ENCODE results near the gene GSK3A. TPM values are rescaled to one million over a fixed set of nuclear protein-coding genes. Genes with fewer than 3 reads are reported as not detected.

Gene GSK3A
- total RNA-seq, 6 experiments from 2014 or later, result 12.3 to 14.8 (median 13.5) TPM

DNA sequence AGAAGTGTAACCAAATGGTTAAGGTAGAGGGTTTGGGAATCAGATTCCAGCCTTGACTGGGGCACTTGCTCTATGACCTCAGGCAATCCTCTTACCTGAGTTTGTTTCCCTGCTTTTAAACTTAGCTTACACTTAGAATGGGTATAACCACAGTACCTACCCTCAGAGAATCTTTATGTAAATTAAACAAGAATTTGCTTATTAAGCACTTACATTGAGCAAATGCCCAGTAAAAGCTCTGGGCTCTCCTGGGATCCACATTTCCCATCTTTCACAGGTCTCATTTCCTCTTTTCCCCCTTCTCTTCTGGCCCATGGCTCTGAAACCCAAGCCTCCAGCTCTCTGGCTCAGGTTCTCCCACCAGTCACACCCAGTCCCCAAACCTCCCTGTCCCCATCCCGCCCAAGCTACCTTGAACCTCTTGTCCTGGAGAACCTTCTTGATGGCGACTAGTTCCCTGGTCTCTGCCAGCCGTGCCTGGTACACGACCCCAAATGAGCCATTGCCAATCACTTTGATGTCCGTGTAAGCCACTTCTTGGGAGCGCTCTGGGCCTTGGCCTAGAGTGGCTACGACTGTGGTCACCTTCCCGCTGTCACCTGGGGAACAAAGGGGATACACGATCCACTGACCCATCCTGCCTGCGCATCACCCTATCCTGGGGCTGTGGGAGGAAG is 2.7 kb downstream of the GSK3A start:
- intact Hi-C loops (cut with DNase I), result loop anchor here in 1 of 2 donors (10.0 kb wide), 1 partner anchor 55 kb away; no protein-coding TSS in a partner anchor

DNA sequence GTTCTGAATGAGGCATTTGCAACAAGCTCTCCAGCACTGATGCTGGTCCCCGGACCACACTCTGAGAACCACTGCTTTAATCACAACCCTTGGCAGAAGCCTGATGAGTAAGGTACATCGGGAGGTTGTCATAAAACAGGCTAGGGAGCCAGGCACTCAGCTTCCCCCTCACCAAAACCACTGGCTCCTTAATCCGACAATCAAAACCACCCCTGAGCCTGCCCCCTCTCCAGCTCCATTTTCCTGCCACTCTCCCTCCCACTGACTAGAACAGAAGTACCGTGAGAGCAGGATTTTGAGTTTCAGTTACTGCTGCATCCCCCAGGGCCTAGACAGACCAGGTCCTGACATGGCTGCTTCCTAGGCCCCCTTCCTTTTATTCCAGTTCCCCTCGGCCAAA is 7.2 kb downstream of the GSK3A start:
- Histone ChIP-seq H3K27me3 (no peaks in the 10 kb centered on the region), H3K4me3 (no peak overlapping the region), H3K9me3 (no peaks in the 10 kb centered on the region), H3K4me1 (peaks cover 0 to 3% (median under 1%) of the 10 kb centered on the region in 4 donors), H3K27ac (no peak overlapping the region), H3K36me3 (peaks cover 0 to 69% (median 30%) of the 10 kb centered on the region in 4 donors)
- WGBS (ENCODE audit: insufficient coverage, low coverage, low lambda C conversion rate, missing lambda C conversion rate), result 90% methylated on average over 4 of the region's 5 CpGs
- DNase-seq, result no peak
- intact Hi-C loops (cut with DNase I), result no loop called here
- no peak for ATAC-seq
- no peak for TF ChIP-seq POLR2A (IDR thresholded peaks at IDR 0.05)
- TF ChIP-seq, protein P1, sequence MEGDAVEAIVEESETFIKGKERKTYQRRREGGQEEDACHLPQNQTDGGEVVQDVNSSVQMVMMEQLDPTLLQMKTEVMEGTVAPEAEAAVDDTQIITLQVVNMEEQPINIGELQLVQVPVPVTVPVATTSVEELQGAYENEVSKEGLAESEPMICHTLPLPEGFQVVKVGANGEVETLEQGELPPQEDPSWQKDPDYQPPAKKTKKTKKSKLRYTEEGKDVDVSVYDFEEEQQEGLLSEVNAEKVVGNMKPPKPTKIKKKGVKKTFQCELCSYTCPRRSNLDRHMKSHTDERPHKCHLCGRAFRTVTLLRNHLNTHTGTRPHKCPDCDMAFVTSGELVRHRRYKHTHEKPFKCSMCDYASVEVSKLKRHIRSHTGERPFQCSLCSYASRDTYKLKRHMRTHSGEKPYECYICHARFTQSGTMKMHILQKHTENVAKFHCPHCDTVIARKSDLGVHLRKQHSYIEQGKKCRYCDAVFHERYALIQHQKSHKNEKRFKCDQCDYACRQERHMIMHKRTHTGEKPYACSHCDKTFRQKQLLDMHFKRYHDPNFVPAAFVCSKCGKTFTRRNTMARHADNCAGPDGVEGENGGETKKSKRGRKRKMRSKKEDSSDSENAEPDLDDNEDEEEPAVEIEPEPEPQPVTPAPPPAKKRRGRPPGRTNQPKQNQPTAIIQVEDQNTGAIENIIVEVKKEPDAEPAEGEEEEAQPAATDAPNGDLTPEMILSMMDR (IDR thresholded peaks at IDR 0.05), result no peak

More for the DNA sequence above, 2.7 kb downstream of the GSK3A start:
- no peak for ATAC-seq
- Histone ChIP-seq H3K4me1 (peaks cover 0 to 18% (median 7%) of the 10 kb centered on the region in 4 donors), H3K4me3 (no peak overlapping the region), H3K9me3 (no peaks in the 10 kb centered on the region), H3K36me3 (peaks cover 0 to 31% (median 7%) of the 10 kb centered on the region in 4 donors), H3K27me3 (no peaks in the 10 kb centered on the region), H3K27ac (no peak overlapping the region)
- DNase-seq, result no peak
- 88% methylated on average over 5 of the region's 10 CpGs for WGBS (ENCODE audit: insufficient coverage, low coverage, low lambda C conversion rate, missing lambda C conversion rate)
- no peak for TF ChIP-seq POLR2A (IDR thresholded peaks at IDR 0.05)

DNA sequence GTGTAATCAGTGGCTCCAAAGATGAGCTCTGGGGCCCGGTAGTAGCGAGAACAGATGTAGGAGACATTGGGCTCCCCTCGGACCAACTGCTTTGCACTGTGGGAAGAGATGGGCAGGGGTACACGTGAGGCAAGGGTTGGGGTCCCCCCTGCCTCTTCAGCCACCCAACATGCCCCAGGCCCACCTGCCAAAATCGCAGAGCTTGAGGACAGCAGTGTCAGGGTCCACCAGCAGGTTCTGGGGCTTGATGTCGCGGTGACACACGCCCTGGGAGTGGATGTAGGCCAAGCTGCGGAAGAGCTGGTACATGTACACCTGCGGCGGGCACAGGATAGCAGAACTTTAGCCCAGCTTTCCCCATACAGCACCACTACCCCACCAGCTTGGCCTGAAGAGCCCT is 8.0 kb downstream of the GSK3A start:
- intact Hi-C loops (cut with DNase I), result no loop called here
- no peak for TF ChIP-seq POLR2A (IDR thresholded peaks at IDR 0.05)
- TF ChIP-seq, protein P1 (IDR thresholded peaks at IDR 0.05), result no peak
- Histone ChIP-seq H3K27me3 (no peaks in the 10 kb centered on the region), H3K36me3 (peaks cover 0 to 69% (median 32%) of the 10 kb centered on the region in 4 donors), H3K27ac (no peak overlapping the region), H3K9me3 (no peaks in the 10 kb centered on the region), H3K4me1 (no peaks in the 10 kb centered on the region), H3K4me3 (no peak overlapping the region)
- no CpG with 5 or more reads among the region's 11 CpGs for WGBS (ENCODE audit: insufficient coverage, low coverage, low lambda C conversion rate, missing lambda C conversion rate)
- no peak for DNase-seq
- no peak for ATAC-seq

DNA sequence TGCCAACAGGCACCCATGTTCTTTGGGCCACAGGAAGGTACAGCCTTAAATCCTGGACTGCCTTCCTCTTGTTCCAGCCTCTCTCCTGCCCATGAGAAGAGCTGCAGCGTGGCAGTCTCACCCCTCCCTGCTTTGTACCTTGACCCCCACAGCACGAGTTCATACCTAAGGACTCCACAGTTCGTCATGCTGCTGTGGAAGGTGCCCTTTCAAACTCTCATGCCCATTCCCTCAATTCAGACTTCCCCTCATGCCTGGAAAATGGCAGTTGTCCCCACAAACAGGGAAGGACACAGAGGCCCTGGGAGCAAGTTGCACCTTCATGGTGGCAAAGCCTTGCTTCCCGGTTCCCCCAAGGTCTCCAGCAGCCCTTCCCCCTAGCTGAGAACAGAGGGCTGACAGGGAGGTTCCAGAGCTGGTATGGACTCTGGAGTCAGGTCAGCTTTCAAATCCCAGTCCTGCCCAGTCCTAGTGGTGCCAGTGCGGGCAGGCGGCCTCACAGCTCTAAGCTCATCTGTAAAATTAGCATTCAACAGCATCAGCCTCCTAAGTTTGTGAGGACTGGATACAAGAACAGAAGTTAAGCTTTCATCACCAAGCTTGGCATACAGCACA is 8.6 kb downstream of the GSK3A start:
- intact Hi-C loops (cut with DNase I), result no loop called here
- H3K4me1 ChIP-seq, result no peaks in the 10 kb centered on the region
- H3K36me3 ChIP-seq, result peaks cover 0 to 67% (median 32%) of the 10 kb centered on the region in 4 donors
- no peak overlapping the region for H3K27ac ChIP-seq
- no peaks in the 10 kb centered on the region for H3K9me3 ChIP-seq
- H3K27me3 ChIP-seq, result no peaks in the 10 kb centered on the region
- WGBS (ENCODE audit: insufficient coverage, low coverage, low lambda C conversion rate, missing lambda C conversion rate), result 63% methylated on average over 3 of the region's 6 CpGs
- no peak for TF ChIP-seq POLR2A (IDR thresholded peaks at IDR 0.05)
- TF ChIP-seq, protein P1 (IDR thresholded peaks at IDR 0.05), result no peak
- ATAC-seq (no peak), DNase-seq (no peak)
- no peak overlapping the region for H3K4me3 ChIP-seq

DNA sequence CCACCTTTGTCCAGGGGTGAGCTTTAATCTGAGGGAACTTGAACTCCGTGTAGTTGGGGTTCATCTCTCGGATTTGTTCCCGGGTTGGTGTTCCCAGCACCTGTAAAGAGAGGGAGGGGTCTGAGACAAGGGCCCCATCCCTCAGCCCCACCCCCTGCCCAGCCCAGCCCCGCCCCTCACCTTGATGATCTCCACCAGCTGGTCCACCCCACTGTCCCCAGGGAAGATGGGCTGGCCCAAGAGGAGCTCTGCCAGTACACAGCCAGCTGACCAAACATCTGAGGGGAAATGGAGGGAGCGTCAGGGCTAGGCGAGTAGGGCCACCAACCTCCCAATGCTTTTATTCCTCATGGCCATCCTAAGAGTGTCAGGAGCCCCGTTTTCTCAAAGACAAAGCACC is 9.3 kb downstream of the GSK3A start:
- no peak overlapping the region for H3K4me3 ChIP-seq
- no peak overlapping the region for H3K27ac ChIP-seq
- no peak for TF ChIP-seq POLR2A (IDR thresholded peaks at IDR 0.05)
- TF ChIP-seq, protein P1 (IDR thresholded peaks at IDR 0.05), result no peak
- no peaks in the 10 kb centered on the region for H3K27me3 ChIP-seq
- no peak for DNase-seq
- 93% methylated on average over 5 of the region's 7 CpGs for WGBS (ENCODE audit: insufficient coverage, low coverage, low lambda C conversion rate, missing lambda C conversion rate)
- no peaks in the 10 kb centered on the region for H3K4me1 ChIP-seq
- peaks cover 0 to 67% (median 32%) of the 10 kb centered on the region in 4 donors for H3K36me3 ChIP-seq
- ATAC-seq, result no peak
- intact Hi-C loops (cut with DNase I), result no loop called here
- no peaks in the 10 kb centered on the region for H3K9me3 ChIP-seq
